Stimulated activated memory B cell treated with anti-CD40 and anti-IgM and Interleukin-4, amounts not matched to agents 10 μg/mL and 1 μg/mL and 100 μg/mL, for 72 hours (primary cell): ENCODE results near the gene ATP13A4.

ENCODE experiments used
- ATAC-seq: fragments of 150-1000 bp; cut with Tn5 transposase; 2 replicates; pipeline ENCODE4 v1.10.0; 2021
- H3K27ac Mint-ChIP-seq: one replicate; pipeline ENCODE4 v1.8.0; 2022; ENCODE audit warnings: mild to moderate bottlenecking, mixed read lengths
- H3K27me3 Mint-ChIP-seq: one replicate; pipeline ENCODE4 v1.8.0; 2022; ENCODE audit warnings: mixed read lengths
- H3K36me3 Mint-ChIP-seq: one replicate; pipeline ENCODE4 v1.8.0; 2022; ENCODE audit warnings: mixed read lengths
- H3K4me1 Mint-ChIP-seq: one replicate; pipeline ENCODE4 v1.8.0; 2022; ENCODE audit warnings: mixed read lengths
- H3K4me3 Mint-ChIP-seq: one replicate; pipeline ENCODE4 v1.8.0; 2022; ENCODE audit warnings: mild to moderate bottlenecking, moderate library complexity, mixed read lengths
- H3K9me3 Mint-ChIP-seq: one replicate; pipeline ENCODE4 v1.8.0; 2022; ENCODE audit warnings: mixed read lengths

The ATP13A4 gene

GRCh38 chr3:193357291-193357690 lies 197.4 kb downstream of the ATP13A4 start:
- Mint-ChIP-seq H3K27ac (no peak overlapping the region), H3K36me3 (no peaks in the 10 kb centered on the region), H3K4me3 (no peak overlapping the region), H3K27me3 (no peaks in the 10 kb centered on the region), H3K9me3 (no peaks in the 10 kb centered on the region), H3K4me1 (no peaks in the 10 kb centered on the region)
- ATAC-seq, result no peak

GRCh38 chr3:193354423-193354822 lies 200.3 kb downstream of the ATP13A4 start:
- Mint-ChIP-seq H3K27ac (no peak overlapping the region), H3K4me3 (no peak overlapping the region), H3K9me3 (no peaks in the 10 kb centered on the region), H3K36me3 (no peaks in the 10 kb centered on the region), H3K27me3 (no peaks in the 10 kb centered on the region), H3K4me1 (no peaks in the 10 kb centered on the region)
- ATAC-seq, result no peak
